GM23338 (cell line): ENCODE measurements around the gene OTUD4. TPM values are rescaled to one million over a fixed set of nuclear protein-coding genes. Genes with fewer than 3 reads are reported as not detected.

Source experiments
- ATAC-seq: fragments of 200-7000 bp; cut with Tn5 transposase; 3 replicates; pipeline ENCODE4 v1.9.1; 2020
- DNase-seq: peaks from one replicate; pipeline ENCODE4 v3.0.0-alpha.2; 2015; ENCODE audit warnings: low spot score
- H2AFZ ChIP-seq: fragments of 200-600 bp; sonication (generic); 2 replicates; pipeline ENCODE4 v1.8.0; 2016; ENCODE audit warnings: antibody characterized with exemption, mild to moderate bottlenecking, moderate library complexity
- H3F3A ChIP-seq: fragments of 200-600 bp; sonication (generic); replicated peaks from 2 replicates; pipeline ENCODE4 v1.8.0; 2017; ENCODE audit warnings: antibody characterized with exemption, mixed run types, low read depth
- H3K27ac ChIP-seq: fragments of 200-600 bp; sonication (generic); 2 replicates; pipeline ENCODE4 v1.6.1; 2016; ENCODE audit warnings: low read depth
- H3K27me3 ChIP-seq: fragments of 200-600 bp; sonication (generic); 2 replicates; pipeline ENCODE4 v1.8.0; 2016; ENCODE audit warnings: mild to moderate bottlenecking, mixed run types, moderate library complexity; ENCODE audit not compliant: insufficient read depth
- H3K36me3 ChIP-seq: fragments of 200-600 bp; sonication (generic); 2 replicates; pipeline ENCODE4 v1.8.0; 2016; ENCODE audit warnings: mild to moderate bottlenecking; ENCODE audit not compliant: insufficient read depth
- H3K4me1 ChIP-seq: fragments of 200-600 bp; sonication (generic); 2 replicates; pipeline ENCODE4 v1.8.0; 2016; ENCODE audit warnings: mild to moderate bottlenecking, moderate library complexity; ENCODE audit not compliant: insufficient read depth
- H3K4me2 ChIP-seq: fragments of 200-600 bp; sonication (generic); 2 replicates; pipeline ENCODE4 v1.7.1; 2017; ENCODE audit warnings: mixed run types
- H3K4me3 ChIP-seq: fragments of 200-600 bp; sonication (generic); 2 replicates; pipeline ENCODE4 v1.6.1; 2016; ENCODE audit warnings: mixed run types
- H3K79me2 ChIP-seq: fragments of 200-600 bp; sonication (generic); replicated peaks from 2 replicates; pipeline ENCODE4 v1.8.0; 2017; ENCODE audit warnings: mild to moderate bottlenecking; ENCODE audit not compliant: insufficient read depth
- H3K9me2 ChIP-seq: fragments of 200-600 bp; sonication (generic); 2 replicates; pipeline ENCODE4 v1.8.0; 2017; ENCODE audit not compliant: insufficient read depth
- H4K20me1 ChIP-seq: fragments of 200-600 bp; sonication (generic); replicated peaks from 2 replicates; pipeline ENCODE4 v1.8.0; 2017; ENCODE audit warnings: mild to moderate bottlenecking; ENCODE audit not compliant: insufficient read depth
- H3K27ac Mint-ChIP-seq: 2 replicates; pipeline ENCODE4 v1.8.0; 2020; ENCODE audit warnings: inconsistent platforms, mild to moderate bottlenecking, moderate library complexity, mixed read lengths
- H3K27me3 Mint-ChIP-seq: 3 replicates; pipeline ENCODE4 v1.8.0; 2022; ENCODE audit warnings: low read depth, mild to moderate bottlenecking, moderate library complexity, mixed read lengths, inconsistent platforms; ENCODE audit not compliant: insufficient read depth, poor library complexity
- H3K36me3 Mint-ChIP-seq: 3 replicates; pipeline ENCODE4 v1.8.0; 2021; ENCODE audit warnings: low read depth, mild to moderate bottlenecking, inconsistent platforms, moderate library complexity, mixed read lengths
- H3K4me1 Mint-ChIP-seq: 3 replicates; pipeline ENCODE4 v1.8.0; 2020; ENCODE audit warnings: mild to moderate bottlenecking, inconsistent platforms, mixed read lengths
- H3K4me3 Mint-ChIP-seq: 3 replicates; pipeline ENCODE4 v1.8.0; 2021; ENCODE audit warnings: moderate library complexity, mild to moderate bottlenecking, inconsistent platforms, mixed read lengths
- H3K9me3 Mint-ChIP-seq: 3 replicates; pipeline ENCODE4 v1.8.0; 2020; ENCODE audit warnings: moderate library complexity, mild to moderate bottlenecking, inconsistent platforms, mixed read lengths
- CREB1 ChIP-seq: fragments of 250-450 bp; sonication (Bioruptor Pico); IDR thresholded peaks from 2 replicates; pipeline ENCODE4 v1.5.0; 2020; ENCODE audit warnings: low read depth, mild to moderate bottlenecking, moderate library complexity
- EZH2 ChIP-seq: fragments of 200-600 bp; sonication (generic); IDR thresholded peaks from one replicate; pipeline ENCODE4 v1.8.0; 2017; ENCODE audit warnings: antibody characterized with exemption, mild to moderate bottlenecking, low read depth; ENCODE audit not compliant: unreplicated experiment
- EZH2phosphoT487 ChIP-seq: fragments of 200-600 bp; sonication (generic); IDR thresholded peaks from one replicate; pipeline ENCODE4 v1.8.1; 2018; ENCODE audit warnings: antibody characterized with exemption; ENCODE audit not compliant: unreplicated experiment
- JUNB ChIP-seq: IDR thresholded peaks from one replicate; pipeline ENCODE4 v1.6.1; 2016; ENCODE audit warnings: antibody characterized with exemption; ENCODE audit not compliant: unreplicated experiment
- POLR2AphosphoS5 ChIP-seq: IDR thresholded peaks from 2 replicates; pipeline ENCODE4 v1.6.1; 2016; ENCODE audit warnings: antibody characterized with exemption, low read depth
- STAT1 ChIP-seq: IDR thresholded peaks from one replicate; pipeline ENCODE4 v1.6.1; 2016; ENCODE audit warnings: antibody characterized with exemption; ENCODE audit not compliant: unreplicated experiment
- ZNF114 ChIP-seq: fragments of 250-450 bp; sonication (Bioruptor Pico); IDR thresholded peaks from 2 replicates; pipeline ENCODE4 v1.5.0; 2020; ENCODE audit warnings: mild to moderate bottlenecking, moderate library complexity
- ZNF331 ChIP-seq: fragments of 250-450 bp; sonication (Bioruptor Pico); IDR thresholded peaks from 2 replicates; pipeline ENCODE4 v1.5.0; 2020; ENCODE audit warnings: low read depth, mild to moderate bottlenecking, moderate library complexity
- polyA plus RNA-seq: library from polyadenylated mRNA; unstranded; fragments of >200 nt; fragmentation: Nextera tagmentation; extraction: Ambion mirVana; gene quantifications from 2 replicates; pipeline ENCODE4 v1.2.1, GENCODE V29; 2016
- total RNA-seq: library from RNA; depleted of rRNA; stranded (reverse); fragments of >200 nt; shearing (Covaris generic); gene quantifications from 2 replicates; pipeline ENCODE4 v1.2.3, GENCODE V29; 2014
- TF ChIP-seq, protein P1 (sequence below): fragments of 250-450 bp; sonication (Bioruptor Pico); IDR thresholded peaks from 2 replicates; pipeline ENCODE4 v1.5.0; 2020; ENCODE audit warnings: mild to moderate bottlenecking, moderate library complexity
- TF ChIP-seq, protein P2 (sequence below), 2 experiments: fragments of 200-600 bp in 1 of 2; sonication (generic) in 1 of 2; conservative IDR thresholded peaks; 2 replicates each; pipeline versions ENCODE4 v1.5.1 to v1.6.1; 2016 to 2017; ENCODE audit warnings: antibody characterized with exemption in 2 of 2, low read depth in 2 of 2, mild to moderate bottlenecking in 2 of 2, moderate library complexity in 1 of 2
- TF ChIP-seq, protein P3 (sequence below): IDR thresholded peaks from 2 replicates; pipeline ENCODE4 v1.6.1; 2016; ENCODE audit warnings: antibody characterized with exemption

The OTUD4 gene
- total and polyA plus RNA-seq, 2 experiments from 2014 or later, result 17.9 to 53.2 TPM

DNA sequence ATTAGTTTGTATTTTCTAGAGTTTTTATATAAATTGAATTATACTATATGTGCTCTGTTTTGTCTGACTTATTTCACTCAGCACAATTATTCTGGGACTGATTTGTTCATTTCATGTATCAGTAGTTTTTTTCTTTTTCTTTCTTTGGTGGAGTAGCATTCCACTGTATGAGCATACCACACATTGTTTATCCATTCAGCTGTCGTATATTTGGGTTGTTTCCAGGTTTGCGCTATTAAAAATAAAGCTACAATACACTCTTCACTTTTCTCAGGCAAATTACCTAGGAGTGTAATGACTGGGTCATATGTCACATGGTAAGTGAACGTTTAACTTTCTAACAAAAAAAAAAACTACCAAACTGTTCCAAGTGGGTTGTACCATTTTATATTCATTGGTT lies 9.6 kb upstream of the OTUD4 start (continued):
- TF ChIP-seq, protein P1, sequence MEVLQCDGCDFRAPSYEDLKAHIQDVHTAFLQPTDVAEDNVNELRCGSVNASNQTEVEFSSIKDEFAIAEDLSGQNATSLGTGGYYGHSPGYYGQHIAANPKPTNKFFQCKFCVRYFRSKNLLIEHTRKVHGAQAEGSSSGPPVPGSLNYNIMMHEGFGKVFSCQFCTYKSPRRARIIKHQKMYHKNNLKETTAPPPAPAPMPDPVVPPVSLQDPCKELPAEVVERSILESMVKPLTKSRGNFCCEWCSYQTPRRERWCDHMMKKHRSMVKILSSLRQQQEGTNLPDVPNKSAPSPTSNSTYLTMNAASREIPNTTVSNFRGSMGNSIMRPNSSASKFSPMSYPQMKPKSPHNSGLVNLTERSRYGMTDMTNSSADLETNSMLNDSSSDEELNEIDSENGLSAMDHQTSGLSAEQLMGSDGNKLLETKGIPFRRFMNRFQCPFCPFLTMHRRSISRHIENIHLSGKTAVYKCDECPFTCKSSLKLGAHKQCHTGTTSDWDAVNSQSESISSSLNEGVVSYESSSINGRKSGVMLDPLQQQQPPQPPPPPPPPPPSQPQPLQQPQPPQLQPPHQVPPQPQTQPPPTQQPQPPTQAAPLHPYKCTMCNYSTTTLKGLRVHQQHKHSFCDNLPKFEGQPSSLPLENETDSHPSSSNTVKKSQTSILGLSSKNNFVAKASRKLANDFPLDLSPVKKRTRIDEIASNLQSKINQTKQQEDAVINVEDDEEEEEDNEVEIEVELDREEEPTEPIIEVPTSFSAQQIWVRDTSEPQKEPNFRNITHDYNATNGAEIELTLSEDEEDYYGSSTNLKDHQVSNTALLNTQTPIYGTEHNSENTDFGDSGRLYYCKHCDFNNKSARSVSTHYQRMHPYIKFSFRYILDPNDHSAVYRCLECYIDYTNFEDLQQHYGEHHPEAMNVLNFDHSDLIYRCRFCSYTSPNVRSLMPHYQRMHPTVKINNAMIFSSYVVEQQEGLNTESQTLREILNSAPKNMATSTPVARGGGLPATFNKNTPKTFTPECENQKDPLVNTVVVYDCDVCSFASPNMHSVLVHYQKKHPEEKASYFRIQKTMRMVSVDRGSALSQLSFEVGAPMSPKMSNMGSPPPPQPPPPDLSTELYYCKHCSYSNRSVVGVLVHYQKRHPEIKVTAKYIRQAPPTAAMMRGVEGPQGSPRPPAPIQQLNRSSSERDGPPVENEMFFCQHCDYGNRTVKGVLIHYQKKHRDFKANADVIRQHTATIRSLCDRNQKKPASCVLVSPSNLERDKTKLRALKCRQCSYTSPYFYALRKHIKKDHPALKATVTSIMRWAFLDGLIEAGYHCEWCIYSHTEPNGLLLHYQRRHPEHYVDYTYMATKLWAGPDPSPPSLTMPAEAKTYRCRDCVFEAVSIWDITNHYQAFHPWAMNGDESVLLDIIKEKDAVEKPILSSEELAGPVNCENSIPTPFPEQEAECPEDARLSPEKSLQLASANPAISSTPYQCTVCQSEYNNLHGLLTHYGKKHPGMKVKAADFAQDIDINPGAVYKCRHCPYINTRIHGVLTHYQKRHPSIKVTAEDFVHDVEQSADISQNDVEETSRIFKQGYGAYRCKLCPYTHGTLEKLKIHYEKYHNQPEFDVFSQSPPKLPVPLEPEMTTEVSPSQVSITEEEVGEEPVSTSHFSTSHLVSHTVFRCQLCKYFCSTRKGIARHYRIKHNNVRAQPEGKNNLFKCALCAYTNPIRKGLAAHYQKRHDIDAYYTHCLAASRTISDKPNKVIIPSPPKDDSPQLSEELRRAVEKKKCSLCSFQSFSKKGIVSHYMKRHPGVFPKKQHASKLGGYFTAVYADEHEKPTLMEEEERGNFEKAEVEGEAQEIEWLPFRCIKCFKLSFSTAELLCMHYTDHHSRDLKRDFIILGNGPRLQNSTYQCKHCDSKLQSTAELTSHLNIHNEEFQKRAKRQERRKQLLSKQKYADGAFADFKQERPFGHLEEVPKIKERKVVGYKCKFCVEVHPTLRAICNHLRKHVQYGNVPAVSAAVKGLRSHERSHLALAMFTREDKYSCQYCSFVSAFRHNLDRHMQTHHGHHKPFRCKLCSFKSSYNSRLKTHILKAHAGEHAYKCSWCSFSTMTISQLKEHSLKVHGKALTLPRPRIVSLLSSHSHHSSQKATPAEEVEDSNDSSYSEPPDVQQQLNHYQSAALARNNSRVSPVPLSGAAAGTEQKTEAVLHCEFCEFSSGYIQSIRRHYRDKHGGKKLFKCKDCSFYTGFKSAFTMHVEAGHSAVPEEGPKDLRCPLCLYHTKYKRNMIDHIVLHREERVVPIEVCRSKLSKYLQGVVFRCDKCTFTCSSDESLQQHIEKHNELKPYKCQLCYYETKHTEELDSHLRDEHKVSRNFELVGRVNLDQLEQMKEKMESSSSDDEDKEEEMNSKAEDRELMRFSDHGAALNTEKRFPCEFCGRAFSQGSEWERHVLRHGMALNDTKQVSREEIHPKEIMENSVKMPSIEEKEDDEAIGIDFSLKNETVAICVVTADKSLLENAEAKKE (CRISPR knock-in tag), result no peak
- TF ChIP-seq ZNF331 (CRISPR knock-in tag) (no peak), CREB1 (CRISPR knock-in tag) (no peak), STAT1 (no peak), EZH2 (no peak), EZH2phosphoT487 (no peak), ZNF114 (CRISPR knock-in tag) (no peak), JUNB (no peak)
- TF ChIP-seq, protein P2, sequence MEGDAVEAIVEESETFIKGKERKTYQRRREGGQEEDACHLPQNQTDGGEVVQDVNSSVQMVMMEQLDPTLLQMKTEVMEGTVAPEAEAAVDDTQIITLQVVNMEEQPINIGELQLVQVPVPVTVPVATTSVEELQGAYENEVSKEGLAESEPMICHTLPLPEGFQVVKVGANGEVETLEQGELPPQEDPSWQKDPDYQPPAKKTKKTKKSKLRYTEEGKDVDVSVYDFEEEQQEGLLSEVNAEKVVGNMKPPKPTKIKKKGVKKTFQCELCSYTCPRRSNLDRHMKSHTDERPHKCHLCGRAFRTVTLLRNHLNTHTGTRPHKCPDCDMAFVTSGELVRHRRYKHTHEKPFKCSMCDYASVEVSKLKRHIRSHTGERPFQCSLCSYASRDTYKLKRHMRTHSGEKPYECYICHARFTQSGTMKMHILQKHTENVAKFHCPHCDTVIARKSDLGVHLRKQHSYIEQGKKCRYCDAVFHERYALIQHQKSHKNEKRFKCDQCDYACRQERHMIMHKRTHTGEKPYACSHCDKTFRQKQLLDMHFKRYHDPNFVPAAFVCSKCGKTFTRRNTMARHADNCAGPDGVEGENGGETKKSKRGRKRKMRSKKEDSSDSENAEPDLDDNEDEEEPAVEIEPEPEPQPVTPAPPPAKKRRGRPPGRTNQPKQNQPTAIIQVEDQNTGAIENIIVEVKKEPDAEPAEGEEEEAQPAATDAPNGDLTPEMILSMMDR (conservative IDR thresholded peaks at IDR 0.05; ENCODE audit: low read depth in 2 of 2), result no peak

DNA sequence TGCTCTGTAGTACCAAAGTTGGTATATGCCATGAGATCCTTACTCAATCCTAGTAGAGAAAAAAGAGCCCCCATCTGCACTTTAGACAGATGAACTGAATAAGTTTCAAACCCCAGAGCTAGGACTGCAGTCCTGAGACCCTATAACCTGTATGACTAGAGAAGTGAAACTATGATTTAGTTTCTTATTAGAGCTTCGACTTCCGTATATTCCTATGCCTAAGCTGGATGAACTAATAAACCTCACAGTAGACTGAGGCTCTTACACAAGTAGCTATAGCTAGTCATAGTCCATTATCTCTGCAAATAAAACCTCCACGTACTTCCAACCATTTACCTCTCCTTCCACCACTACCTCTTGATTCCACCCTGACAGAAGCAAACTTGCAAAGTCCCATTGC lies 6.3 kb upstream of the OTUD4 start:
- Mint-ChIP-seq H3K4me1 (no peaks in the 10 kb centered on the region), H3K27me3 (peaks cover 5% of the 10 kb centered on the region), H3K27ac (no peak overlapping the region), H3K4me3 (no peak overlapping the region), H3K9me3 (no peaks in the 10 kb centered on the region), H3K36me3 (no peaks in the 10 kb centered on the region)
- Histone ChIP-seq H3K27me3 (no peaks in the 10 kb centered on the region), H3K4me1 (no peaks in the 10 kb centered on the region), H3K4me3 (no peak overlapping the region), H3K9me2 (no peaks in the 10 kb centered on the region), H3F3A (no peaks in the 10 kb centered on the region), H3K27ac (no peak overlapping the region), H2AFZ (peak overlapping the region; percentile 28; the same call in 1 of the 2 replicates), H4K20me1 (no peaks in the 10 kb centered on the region), H3K79me2 (no peaks in the 10 kb centered on the region), H3K36me3 (no peaks in the 10 kb centered on the region), H3K4me2 (no peak overlapping the region)
- DNase-seq (no peak), ATAC-seq (no peak)
- TF ChIP-seq, protein P3, sequence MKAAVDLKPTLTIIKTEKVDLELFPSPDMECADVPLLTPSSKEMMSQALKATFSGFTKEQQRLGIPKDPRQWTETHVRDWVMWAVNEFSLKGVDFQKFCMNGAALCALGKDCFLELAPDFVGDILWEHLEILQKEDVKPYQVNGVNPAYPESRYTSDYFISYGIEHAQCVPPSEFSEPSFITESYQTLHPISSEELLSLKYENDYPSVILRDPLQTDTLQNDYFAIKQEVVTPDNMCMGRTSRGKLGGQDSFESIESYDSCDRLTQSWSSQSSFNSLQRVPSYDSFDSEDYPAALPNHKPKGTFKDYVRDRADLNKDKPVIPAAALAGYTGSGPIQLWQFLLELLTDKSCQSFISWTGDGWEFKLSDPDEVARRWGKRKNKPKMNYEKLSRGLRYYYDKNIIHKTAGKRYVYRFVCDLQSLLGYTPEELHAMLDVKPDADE, result no peak
- TF ChIP-seq EZH2phosphoT487 (no peak), POLR2AphosphoS5 (no peak), ZNF331 (CRISPR knock-in tag) (no peak)
